Measurements from ENCODE around the gene MPRIP. TPM values are rescaled to one million over a fixed set of nuclear protein-coding genes. Genes with fewer than 3 reads are reported as not detected.

The MPRIP gene
- polyA plus RNA-seq, 1 donor (not counting 4 experiments of a cell fraction or from before 2014, with no cell fraction given), result 113 TPM

DNA sequence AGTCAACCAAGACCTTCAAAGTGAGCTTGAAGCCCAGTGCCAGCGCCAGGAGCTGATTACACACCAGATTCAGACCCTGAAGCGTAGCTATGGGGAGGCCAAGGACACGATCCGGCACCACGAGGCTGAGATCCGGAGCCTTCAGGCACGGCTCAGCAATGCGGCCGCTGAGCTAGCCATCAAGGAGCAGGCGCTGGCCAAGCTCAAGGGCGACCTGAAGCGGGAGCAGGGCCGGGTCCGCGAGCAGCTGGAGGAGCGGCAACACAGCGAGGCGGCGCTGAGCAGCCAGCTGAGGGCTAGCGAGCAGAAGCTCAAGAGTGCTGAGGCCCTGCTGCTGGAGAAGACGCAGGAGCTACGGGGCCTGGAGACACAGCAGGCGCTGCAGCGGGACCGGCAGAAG lies 121.9 kb downstream of the MPRIP start:
- dilution Hi-C loops (cut with MboI; ENCODE audit: extremely low pct_ligation_motif_present, low sequenced_read_pairs), result no loop called here
- peaks cover 54 to 72% of the 10 kb centered on the region in 2 experiments for H3K36me3 ChIP-seq (ENCODE audit: control insufficient read depth in 2 of 2, extremely low read depth in 1 of 2, insufficient read depth in 2 of 2, low read length in 2 of 2)
- H4K20me1 ChIP-seq (ENCODE audit: control insufficient read depth, extremely low read depth, insufficient read depth, low read length), result no peaks in the 10 kb centered on the region
- FAIRE-seq (no peak), DNase-seq (ENCODE audit: low read depth, low spot score) (no peak)
- H3K4me1 ChIP-seq (ENCODE audit: control insufficient read depth, extremely low read depth, insufficient read depth, low read length), result no peaks in the 10 kb centered on the region
- no peaks in the 10 kb centered on the region for H3K27me3 ChIP-seq (ENCODE audit: control insufficient read depth, extremely low read depth, insufficient read depth, low read length)
- no peaks in the 10 kb centered on the region for H3K79me2 ChIP-seq (ENCODE audit: control insufficient read depth, insufficient read depth, low read length)
- H3K27ac ChIP-seq (ENCODE audit: control insufficient read depth, insufficient read depth, low read length), result no peak overlapping the region
- no peaks in the 10 kb centered on the region for H3K9me3 ChIP-seq (ENCODE audit: control insufficient read depth, low read depth, low read length)
- no peaks in the 10 kb centered on the region for H3K9me1 ChIP-seq (ENCODE audit: control insufficient read depth, extremely low read depth, insufficient read depth, low read length)
- H3K4me2 ChIP-seq (ENCODE audit: control insufficient read depth, extremely low read depth, insufficient read depth, low read depth, low read length), result no peak overlapping the region
- no peak overlapping the region for H3K9ac ChIP-seq (ENCODE audit: control insufficient read depth, extremely low read depth, insufficient read depth, low read length)
- H2AFZ ChIP-seq (ENCODE audit: control insufficient read depth, low read length), result no peak overlapping the region
- H3K4me3 ChIP-seq (ENCODE audit: control insufficient read depth in 2 of 3, extremely low read depth in 1 of 3, insufficient read depth in 2 of 3, low read depth in 1 of 3, low read length in 3 of 3), result no peak overlapping the region
- no peak for TF ChIP-seq EZH2 (IDR thresholded peaks at IDR 0.05; ENCODE audit: low read length)
- TF ChIP-seq, protein P1, sequence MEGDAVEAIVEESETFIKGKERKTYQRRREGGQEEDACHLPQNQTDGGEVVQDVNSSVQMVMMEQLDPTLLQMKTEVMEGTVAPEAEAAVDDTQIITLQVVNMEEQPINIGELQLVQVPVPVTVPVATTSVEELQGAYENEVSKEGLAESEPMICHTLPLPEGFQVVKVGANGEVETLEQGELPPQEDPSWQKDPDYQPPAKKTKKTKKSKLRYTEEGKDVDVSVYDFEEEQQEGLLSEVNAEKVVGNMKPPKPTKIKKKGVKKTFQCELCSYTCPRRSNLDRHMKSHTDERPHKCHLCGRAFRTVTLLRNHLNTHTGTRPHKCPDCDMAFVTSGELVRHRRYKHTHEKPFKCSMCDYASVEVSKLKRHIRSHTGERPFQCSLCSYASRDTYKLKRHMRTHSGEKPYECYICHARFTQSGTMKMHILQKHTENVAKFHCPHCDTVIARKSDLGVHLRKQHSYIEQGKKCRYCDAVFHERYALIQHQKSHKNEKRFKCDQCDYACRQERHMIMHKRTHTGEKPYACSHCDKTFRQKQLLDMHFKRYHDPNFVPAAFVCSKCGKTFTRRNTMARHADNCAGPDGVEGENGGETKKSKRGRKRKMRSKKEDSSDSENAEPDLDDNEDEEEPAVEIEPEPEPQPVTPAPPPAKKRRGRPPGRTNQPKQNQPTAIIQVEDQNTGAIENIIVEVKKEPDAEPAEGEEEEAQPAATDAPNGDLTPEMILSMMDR (optimal IDR thresholded peaks at IDR 0.05 in 1 of 3, IDR thresholded peaks at IDR 0.05 in 1 of 3, conservative IDR thresholded peaks at IDR 0.05 in 1 of 3; ENCODE audit: extremely low read depth in 1 of 3, insufficient read depth in 2 of 3, low read length in 3 of 3), result no peak

DNA sequence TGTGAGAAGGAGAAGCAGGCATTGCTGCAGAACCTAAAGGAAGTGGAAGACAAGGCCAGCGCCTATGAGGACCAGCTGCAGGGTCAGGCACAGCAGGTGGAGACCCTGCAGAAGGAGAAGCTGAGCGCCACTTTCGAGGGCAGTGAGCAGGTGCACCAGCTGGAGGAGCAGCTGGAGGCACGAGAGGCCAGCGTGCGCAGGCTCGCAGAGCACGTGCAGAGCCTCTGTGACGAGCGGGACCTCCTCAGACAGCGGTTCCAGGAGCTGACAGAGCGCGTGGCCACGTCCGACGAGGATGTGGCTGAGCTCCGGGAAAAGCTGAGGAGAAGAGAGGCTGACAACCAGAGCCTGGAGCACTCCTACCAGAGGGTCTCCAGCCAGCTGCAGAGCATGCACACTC lies 122.4 kb downstream of the MPRIP start:
- H4K20me1 ChIP-seq (ENCODE audit: control insufficient read depth, extremely low read depth, insufficient read depth, low read length), result no peaks in the 10 kb centered on the region
- H3K4me2 ChIP-seq (ENCODE audit: control insufficient read depth, extremely low read depth, insufficient read depth, low read depth, low read length), result no peak overlapping the region
- no peak overlapping the region for H2AFZ ChIP-seq (ENCODE audit: control insufficient read depth, low read length)
- no peaks in the 10 kb centered on the region for H3K4me1 ChIP-seq (ENCODE audit: control insufficient read depth, extremely low read depth, insufficient read depth, low read length)
- TF ChIP-seq EZH2 (IDR thresholded peaks at IDR 0.05; ENCODE audit: low read length), result no peak
- TF ChIP-seq, protein P1 (optimal IDR thresholded peaks at IDR 0.05 in 1 of 3, IDR thresholded peaks at IDR 0.05 in 1 of 3, conservative IDR thresholded peaks at IDR 0.05 in 1 of 3; ENCODE audit: extremely low read depth in 1 of 3, insufficient read depth in 2 of 3, low read length in 3 of 3), result no peak
- DNase-seq (ENCODE audit: low read depth, low spot score), result no peak
- no peaks in the 10 kb centered on the region for H3K9me1 ChIP-seq (ENCODE audit: control insufficient read depth, extremely low read depth, insufficient read depth, low read length)
- H3K9me3 ChIP-seq (ENCODE audit: control insufficient read depth, low read depth, low read length), result no peaks in the 10 kb centered on the region
- no peaks in the 10 kb centered on the region for H3K27me3 ChIP-seq (ENCODE audit: control insufficient read depth, extremely low read depth, insufficient read depth, low read length)
- no peak overlapping the region for H3K4me3 ChIP-seq (ENCODE audit: control insufficient read depth in 2 of 3, extremely low read depth in 1 of 3, insufficient read depth in 2 of 3, low read depth in 1 of 3, low read length in 3 of 3)
- H3K79me2 ChIP-seq (ENCODE audit: control insufficient read depth, insufficient read depth, low read length), result no peaks in the 10 kb centered on the region
- no peak overlapping the region for H3K9ac ChIP-seq (ENCODE audit: control insufficient read depth, extremely low read depth, insufficient read depth, low read length)
- no peak overlapping the region for H3K27ac ChIP-seq (ENCODE audit: control insufficient read depth, insufficient read depth, low read length)
- dilution Hi-C loops (cut with MboI; ENCODE audit: extremely low pct_ligation_motif_present, low sequenced_read_pairs), result no loop called here
- H3K36me3 ChIP-seq (ENCODE audit: control insufficient read depth in 2 of 2, extremely low read depth in 1 of 2, insufficient read depth in 2 of 2, low read length in 2 of 2), result peaks cover 53 to 67% of the 10 kb centered on the region in 2 experiments
- FAIRE-seq, result no peak
